ENCODE results near the gene ABHD15.

Gene ABHD15

GRCh38 chr17:29581583-29582253 is 14.9 kb upstream of the ABHD15 start:
- no peak for DNase-seq

- peak; percentile 88 for DNase-seq
These were observed 13.3 kb upstream of the ABHD15 start for GRCh38 chr17:29579866-29580771.

- no peak for DNase-seq
These were observed 12.0 kb upstream of the ABHD15 start for GRCh38 chr17:29578626-29579485.

- DNase-seq = no peak
These were observed 10.8 kb upstream of the ABHD15 start for GRCh38 chr17:29577385-29578211.

- DNase-seq = no peak
These were observed 10.1 kb upstream of the ABHD15 start for GRCh38 chr17:29577001-29577370.

GRCh38 chr17:29576214-29577000 is 9.6 kb upstream of the ABHD15 start:
- DNase-seq = no peak

- DNase-seq = no peak
These were observed 8.8 kb upstream of the ABHD15 start for GRCh38 chr17:29575511-29576213.

- DNase-seq = no peak
These were observed 8.1 kb upstream of the ABHD15 start for GRCh38 chr17:29574732-29575510.

- DNase-seq = no peak
These were observed 7.3 kb upstream of the ABHD15 start for GRCh38 chr17:29573871-29574731.

- no peak for DNase-seq
These were observed 6.7 kb upstream of the ABHD15 start for GRCh38 chr17:29573558-29573869.

GRCh38 chr17:29572691-29573557 is 6.1 kb upstream of the ABHD15 start:
- peak; percentile 55 for DNase-seq

- DNase-seq = no peak
These were observed 5.2 kb upstream of the ABHD15 start for GRCh38 chr17:29571883-29572681.

GRCh38 chr17:29571486-29571882 is 4.6 kb upstream of the ABHD15 start:
- DNase-seq = no peak

GRCh38 chr17:29570521-29570920 is 3.7 kb upstream of the ABHD15 start:
- no peak for DNase-seq

GRCh38 chr17:29569245-29569950 is 2.6 kb upstream of the ABHD15 start:
- no peak for DNase-seq
